CD4-positive, alpha-beta T cell treated with Interleukin-15 for 1 hour (primary cell): Measurements from ENCODE around the gene GRM7.

Experiments used
- DNase-seq: peaks from one replicate; pipeline ENCODE4 v3.0.0-alpha.2; 2020

The GRM7 gene

GRCh38 chr3:7607676-7608075, 746.8 kb downstream of the GRM7 start:
- no peak for DNase-seq

- no peak for DNase-seq
Measured at GRCh38 chr3:7610634-7611033, 749.7 kb downstream of the GRM7 start.

GRCh38 chr3:7615043-7615442, 754.1 kb downstream of the GRM7 start:
- DNase-seq: no peak

GRCh38 chr3:7618606-7619005, 757.7 kb downstream of the GRM7 start:
- DNase-seq: no peak

- no peak for DNase-seq
Measured at GRCh38 chr3:7620401-7620800, 759.5 kb downstream of the GRM7 start.

- DNase-seq: no peak
Measured at GRCh38 chr3:7621046-7621630, 760.2 kb downstream of the GRM7 start.

GRCh38 chr3:7621651-7622050, 760.7 kb downstream of the GRM7 start:
- no peak for DNase-seq

GRCh38 chr3:7625021-7625420, 764.1 kb downstream of the GRM7 start:
- DNase-seq: no peak

- DNase-seq: no peak
Measured at GRCh38 chr3:7630351-7630911, 769.5 kb downstream of the GRM7 start.

GRCh38 chr3:7630925-7631324, 770.0 kb downstream of the GRM7 start:
- DNase-seq: no peak

- no peak for DNase-seq
Measured at GRCh38 chr3:7632305-7632704, 771.4 kb downstream of the GRM7 start.

GRCh38 chr3:7637694-7638093, 776.8 kb downstream of the GRM7 start:
- DNase-seq: no peak

GRCh38 chr3:7638103-7638502, 777.2 kb downstream of the GRM7 start:
- no peak for DNase-seq

- no peak for DNase-seq
Measured at GRCh38 chr3:7640787-7641186, 779.9 kb downstream of the GRM7 start.

- DNase-seq: no peak
Measured at GRCh38 chr3:7646851-7647250, 785.9 kb downstream of the GRM7 start.

- no peak for DNase-seq
Measured at GRCh38 chr3:7650466-7650865, 789.6 kb downstream of the GRM7 start.

- no peak for DNase-seq
Measured at GRCh38 chr3:7651274-7651673, 790.4 kb downstream of the GRM7 start.

- DNase-seq: no peak
Measured at GRCh38 chr3:7657214-7658112, 796.5 kb downstream of the GRM7 start.

- DNase-seq: no peak
Measured at GRCh38 chr3:7658294-7658693, 797.4 kb downstream of the GRM7 start.

- DNase-seq: no peak
Measured at GRCh38 chr3:7659079-7659478, 798.2 kb downstream of the GRM7 start.

- no peak for DNase-seq
Measured at GRCh38 chr3:7663771-7664170, 802.9 kb downstream of the GRM7 start.

- DNase-seq: no peak
Measured at GRCh38 chr3:7667774-7668173, 806.9 kb downstream of the GRM7 start.

- DNase-seq: no peak
Measured at GRCh38 chr3:7669641-7670040, 808.7 kb downstream of the GRM7 start.

GRCh38 chr3:7678521-7678920, 817.6 kb downstream of the GRM7 start:
- DNase-seq: no peak
